HEK293 (cell line): Measurements from ENCODE around the gene ACOT9.

Experiments
- ATF2 ChIP-seq: fragments of 450-650 bp; formaldehyde crosslinking; IDR thresholded peaks from 2 replicates; pipeline ENCODE4 v1.5.1; 2016; ENCODE audit warnings: missing biosample characterization, missing genetic modification characterization, low read depth
- CTCF ChIP-seq: fragments of 450-650 bp; formaldehyde crosslinking; IDR thresholded peaks from 2 replicates; pipeline ENCODE4 v1.5.1; 2016; ENCODE audit warnings: missing biosample characterization, missing genetic modification characterization
- TSHZ1 ChIP-seq: fragments of 450-650 bp; formaldehyde crosslinking; IDR thresholded peaks from 2 replicates; pipeline ENCODE4 v1.5.1; 2016; ENCODE audit warnings: missing biosample characterization, missing genetic modification characterization, borderline replicate concordance
- ZBTB10 ChIP-seq: fragments of 450-650 bp; formaldehyde crosslinking; IDR thresholded peaks from 2 replicates; pipeline ENCODE4 v1.5.1; 2016; ENCODE audit warnings: missing biosample characterization, missing genetic modification characterization
- ZBTB26 ChIP-seq: fragments of 450-650 bp; formaldehyde crosslinking; optimal IDR thresholded peaks from 2 replicates; pipeline ENCODE3; 2016; ENCODE audit warnings: missing biosample characterization, mild to moderate bottlenecking, missing genetic modification characterization
- ZBTB44 ChIP-seq: fragments of 450-650 bp; IDR thresholded peaks from 2 replicates; pipeline ENCODE4 v1.5.1; 2018; ENCODE audit warnings: missing biosample characterization, mild to moderate bottlenecking, missing genetic modification characterization
- ZBTB49 ChIP-seq: fragments of 450-650 bp; formaldehyde crosslinking; IDR thresholded peaks from 2 replicates; pipeline ENCODE4 v1.5.1; 2016; ENCODE audit warnings: missing biosample characterization, missing genetic modification characterization, low read depth
- ZBTB7A ChIP-seq: fragments of 450-650 bp; formaldehyde crosslinking; IDR thresholded peaks from 2 replicates; pipeline ENCODE4 v1.5.1; 2016; ENCODE audit warnings: low read depth, missing biosample characterization, missing genetic modification characterization
- ZFP37 ChIP-seq: fragments of 450-650 bp; formaldehyde crosslinking; IDR thresholded peaks from 2 replicates; pipeline ENCODE4 v1.5.1; 2016; ENCODE audit warnings: missing biosample characterization, missing genetic modification characterization
- ZFP41 ChIP-seq: fragments of 450-650 bp; formaldehyde crosslinking; IDR thresholded peaks from 2 replicates; pipeline ENCODE4 v1.5.1; 2016; ENCODE audit warnings: missing biosample characterization, missing genetic modification characterization, borderline replicate concordance
- ZNF140 ChIP-seq: fragments of 450-650 bp; formaldehyde crosslinking; IDR thresholded peaks from 2 replicates; pipeline ENCODE4 v1.5.1; 2016; ENCODE audit warnings: missing biosample characterization, missing genetic modification characterization
- ZNF175 ChIP-seq: fragments of 450-650 bp; formaldehyde crosslinking; IDR thresholded peaks from 2 replicates; pipeline ENCODE4 v1.5.1; 2016; ENCODE audit warnings: missing biosample characterization, missing genetic modification characterization
- ZNF747 ChIP-seq: fragments of 450-650 bp; formaldehyde crosslinking; IDR thresholded peaks from 2 replicates; pipeline ENCODE4 v1.5.1; 2016; ENCODE audit warnings: missing biosample characterization, missing genetic modification characterization
- ZSCAN30 ChIP-seq: fragments of 450-650 bp; IDR thresholded peaks from 2 replicates; pipeline ENCODE4 v1.5.1; 2018; ENCODE audit warnings: missing biosample characterization, mild to moderate bottlenecking, missing genetic modification characterization, moderate library complexity

GRCh38 chrX:23745786-23746185, 2.7 kb upstream of the ACOT9 start:
- no peak for TF ChIP-seq ZNF747 (tag by site-specific recombination)
- TF ChIP-seq ATF2 (tag by site-specific recombination) = no peak
- no peak for TF ChIP-seq CTCF (tag by site-specific recombination)
- no peak for TF ChIP-seq TSHZ1 (tag by site-specific recombination)
- TF ChIP-seq ZBTB49 (tag by site-specific recombination) = no peak
- TF ChIP-seq ZBTB10 (tag by site-specific recombination) = no peak
- TF ChIP-seq ZNF140 (tag by site-specific recombination) = no peak
- no peak for TF ChIP-seq ZBTB44
- TF ChIP-seq ZFP41 (tag by site-specific recombination) = no peak
- no peak for TF ChIP-seq ZSCAN30
- TF ChIP-seq ZNF175 (tag by site-specific recombination) = no peak
- no peak for TF ChIP-seq ZBTB7A (tag by site-specific recombination)
- no peak for TF ChIP-seq ZBTB26 (tag by site-specific recombination)
- TF ChIP-seq ZFP37 (tag by site-specific recombination) = no peak
